A673 (cell line): ENCODE measurements around the gene SLC30A1. TPM values are rescaled to one million over a fixed set of nuclear protein-coding genes. Genes with fewer than 3 reads are reported as not detected.
"Not testable (repeated sequence)": the region's sequence is repeated elsewhere in the genome, so short reads cannot be mapped to it uniquely, and the experiment has no call there.

Experiments
- BruUV-seq: library from RNA; stranded (reverse); fragments of 400-500 nt; replicated peaks from 2 replicates; lab custom pipeline; 2021; lab: Mats Ljungman, UMichigan
- CTCF ChIA-PET: fragments of 300-600 bp; sonication (Branson Sonifier 250); formaldehyde crosslinking; loops from one replicate; lab custom pipeline; 2022; ENCODE audit warnings: antibody characterized with exemption; lab: Charles Lee
- POLR2A ChIA-PET: fragments of 300-600 bp; sonication (Branson Sonifier 250); formaldehyde crosslinking; loops from one replicate; lab custom pipeline; 2022; ENCODE audit warnings: antibody characterized with exemption; ENCODE audit not compliant: low non-redundant PET; lab: Charles Lee
- DNase-seq: peaks from one replicate; pipeline ENCODE4 v3.0.0-alpha.2; 2015; ENCODE audit warnings: low spot score
- H3K27ac ChIP-seq: fragments of 200-600 bp; sonication (generic); 2 replicates; pipeline ENCODE4 v1.5.1; 2016; ENCODE audit warnings: mixed run types, low read depth, mild to moderate bottlenecking, mixed read lengths, antibody characterized with exemption, low read length; ENCODE audit not compliant: poor library complexity, severe bottlenecking
- H3K27me3 ChIP-seq: fragments of 200-600 bp; sonication (generic); replicated peaks from 2 replicates; pipeline ENCODE4 v1.6.1; 2017; ENCODE audit warnings: mixed run types, low read depth, mild to moderate bottlenecking, mixed read lengths, antibody characterized with exemption, low read length; ENCODE audit not compliant: insufficient read depth, poor library complexity
- H3K36me3 ChIP-seq: fragments of 200-600 bp; sonication (generic); 2 replicates; pipeline ENCODE4 v1.6.1; 2016; ENCODE audit warnings: mixed run types, mild to moderate bottlenecking, mixed read lengths, antibody characterized with exemption, low read length; ENCODE audit not compliant: insufficient read depth, poor library complexity, severe bottlenecking
- H3K4me1 ChIP-seq: fragments of 200-600 bp; sonication (generic); 2 replicates; pipeline ENCODE4 v1.6.1; 2017; ENCODE audit warnings: mixed run types, mild to moderate bottlenecking, mixed read lengths, antibody characterized with exemption, low read length; ENCODE audit not compliant: insufficient read depth, poor library complexity, severe bottlenecking
- H3K4me3 ChIP-seq: fragments of 200-600 bp; sonication (generic); 2 replicates; pipeline ENCODE4 v1.5.1; 2016; ENCODE audit warnings: low read depth, mixed run types, mild to moderate bottlenecking, mixed read lengths, low read length; ENCODE audit not compliant: poor library complexity, severe bottlenecking
- H3K9me3 ChIP-seq: fragments of 200-600 bp; sonication (generic); 2 replicates; pipeline ENCODE4 v1.6.1; 2016; ENCODE audit warnings: mixed run types, low read depth, mild to moderate bottlenecking, mixed read lengths, antibody characterized with exemption, low read length; ENCODE audit not compliant: poor library complexity, severe bottlenecking
- CTCF ChIP-seq: fragments of 300-800, 200-600 bp; sonication (generic); conservative IDR thresholded peaks from 2 replicates; pipeline ENCODE4 v1.5.1; 2017; ENCODE audit warnings: low read depth, mild to moderate bottlenecking, antibody characterized with exemption, low read length, moderate library complexity, mixed read lengths
- EZH2 ChIP-seq: fragments of 200-600 bp; sonication (generic); IDR thresholded peaks from 2 replicates; pipeline ENCODE4 v1.6.1; 2017; ENCODE audit warnings: borderline replicate concordance, low read depth, mild to moderate bottlenecking, mixed read lengths, antibody characterized with exemption, low read length; ENCODE audit not compliant: poor library complexity, severe bottlenecking
- intact Hi-C: fragments of 100-400 bp; cut with micrococcal nuclease; formaldehyde crosslinking; loops from one replicate; pipeline ENCODE4 v1.10.0; 2022; ENCODE audit not compliant: unreplicated experiment
- total RNA-seq: library from RNA; stranded (reverse); gene quantifications from 2 replicates; pipeline ENCODE4 v1.2.3, GENCODE V29; 2021

The SLC30A1 gene
- total RNA-seq, 1 experiment from 2014 or later = 12.2 TPM

DNA sequence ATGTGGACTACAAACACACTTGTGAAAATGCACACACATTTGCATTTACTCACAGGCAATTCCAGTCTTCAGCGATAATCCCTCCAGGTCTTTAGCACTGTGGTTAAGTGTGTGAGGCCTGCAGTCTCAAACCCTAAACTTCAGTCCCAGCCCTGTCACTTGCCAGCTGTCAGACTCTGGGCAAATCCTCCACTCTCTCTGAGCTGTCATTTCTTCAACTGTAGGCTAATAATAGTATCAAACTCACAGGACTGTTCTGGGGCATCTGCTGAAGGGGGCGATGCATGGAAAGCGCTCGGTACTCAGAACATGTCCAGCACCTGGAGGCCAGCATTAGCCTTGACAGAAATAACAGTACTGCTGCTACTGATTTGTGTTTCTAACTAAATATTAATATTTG lies 48.3 kb upstream of the SLC30A1 start:
- H3K27me3 ChIP-seq = no peaks in the 10 kb centered on the region
- H3K4me3 ChIP-seq = no peak overlapping the region
- no peaks in the 10 kb centered on the region for H3K9me3 ChIP-seq
- POLR2A ChIA-PET = no interaction called here
- no TSS peak for BruUV-seq
- CTCF ChIA-PET = no interaction called here
- H3K4me1 ChIP-seq = peaks cover 10% of the 10 kb centered on the region
- H3K36me3 ChIP-seq = no peaks in the 10 kb centered on the region
- DNase-seq = no peak
- no peak overlapping the region for H3K27ac ChIP-seq
- intact Hi-C loops = no loop called here
- TF ChIP-seq CTCF = no peak
- no peak for TF ChIP-seq EZH2

- intact Hi-C loops, CTCF ChIA-PET, BruUV-seq, POLR2A ChIA-PET, H3K27me3 ChIP-seq, H3K27ac ChIP-seq, DNase-seq, H3K4me3 ChIP-seq, H3K36me3 ChIP-seq, H3K4me1 ChIP-seq, H3K9me3 ChIP-seq: not testable (repeated sequence)
Observed at GRCh38 chr1:211625866-211626265, 46.9 kb upstream of the SLC30A1 start.

DNA sequence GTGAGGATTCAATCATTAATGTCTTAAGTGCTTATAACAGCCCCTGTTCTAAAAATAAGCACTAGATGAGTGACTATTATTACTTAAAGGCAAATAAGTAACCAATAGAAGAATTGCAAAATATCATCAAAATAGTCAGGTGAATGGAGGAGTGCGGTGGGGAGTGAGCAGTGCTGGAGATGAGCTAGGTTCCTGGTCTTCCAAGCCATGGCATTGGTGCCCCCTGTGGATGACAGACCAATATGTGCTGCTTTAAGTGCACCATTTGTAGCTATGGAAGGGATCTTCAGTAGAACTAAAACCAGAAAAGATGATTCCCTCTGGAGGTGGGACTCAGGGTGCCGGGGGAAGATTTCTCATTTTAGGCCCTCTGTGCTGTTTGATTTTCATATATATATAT lies 46.1 kb upstream of the SLC30A1 start:
- Histone ChIP-seq H3K27ac (no peak overlapping the region), H3K4me3 (no peak overlapping the region), H3K4me1 (peaks cover under 1% of the 10 kb centered on the region), H3K27me3 (no peaks in the 10 kb centered on the region), H3K36me3 (no peaks in the 10 kb centered on the region), H3K9me3 (no peaks in the 10 kb centered on the region)
- intact Hi-C loops = no loop called here
- ChIA-PET CTCF (interaction anchor here (0.6 kb wide), 2 partner anchors 29 to 44 kb away, joined by 3 to 4 read pairs; no protein-coding TSS in a partner anchor), POLR2A (no interaction called here)
- peak; percentile 25 for DNase-seq
- TF ChIP-seq EZH2 (no peak), CTCF (peak; percentile 44)
- BruUV-seq = no TSS peak

DNA sequence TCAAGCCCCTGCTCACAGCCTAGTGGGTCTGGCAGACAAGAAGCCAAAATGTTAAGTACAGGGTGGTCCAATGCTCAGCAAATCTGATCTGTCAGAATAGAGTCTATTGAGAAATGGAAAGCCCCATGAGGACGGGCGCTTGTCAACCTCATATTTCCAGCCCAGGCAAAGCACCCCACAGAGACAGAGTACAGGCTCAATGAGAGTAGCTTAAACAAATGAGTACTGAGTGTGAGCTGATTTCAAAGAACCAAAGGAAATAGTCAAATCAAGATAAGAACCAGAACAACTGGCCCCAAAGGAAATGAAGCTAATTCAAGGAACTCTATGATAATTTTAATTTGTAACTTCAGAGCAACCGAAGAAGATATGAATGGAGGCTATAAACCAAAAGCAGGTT lies 44.6 kb upstream of the SLC30A1 start:
- no peak for DNase-seq
- TF ChIP-seq CTCF (no peak), EZH2 (no peak)
- Histone ChIP-seq H3K27me3 (no peaks in the 10 kb centered on the region), H3K36me3 (no peaks in the 10 kb centered on the region), H3K27ac (no peak overlapping the region), H3K4me1 (no peaks in the 10 kb centered on the region), H3K4me3 (no peak overlapping the region), H3K9me3 (no peaks in the 10 kb centered on the region)
- CTCF ChIA-PET = interaction anchor here (0.6 kb wide), 1 partner anchor 49 kb away, joined by 4 read pairs; no protein-coding TSS in a partner anchor
- intact Hi-C loops = no loop called here
- no TSS peak for BruUV-seq
- POLR2A ChIA-PET = no interaction called here
